B cell (primary cell): ENCODE data around the gene TMEM53.

Experiments used
- CTCF ChIP-seq: fragments of 200-600 bp; IDR thresholded peaks from one replicate; pipeline ENCODE4 v1.8.0; 2022; ENCODE audit warnings: antibody characterized with exemption, mild to moderate bottlenecking
- EZH2 ChIP-seq: IDR thresholded peaks from 2 replicates; pipeline ENCODE4 v1.6.1; 2012; ENCODE audit warnings: borderline replicate concordance, low read depth, mild to moderate bottlenecking, moderate library complexity, low read length; ENCODE audit not compliant: insufficient read depth, poor library complexity, severe bottlenecking

DNA sequence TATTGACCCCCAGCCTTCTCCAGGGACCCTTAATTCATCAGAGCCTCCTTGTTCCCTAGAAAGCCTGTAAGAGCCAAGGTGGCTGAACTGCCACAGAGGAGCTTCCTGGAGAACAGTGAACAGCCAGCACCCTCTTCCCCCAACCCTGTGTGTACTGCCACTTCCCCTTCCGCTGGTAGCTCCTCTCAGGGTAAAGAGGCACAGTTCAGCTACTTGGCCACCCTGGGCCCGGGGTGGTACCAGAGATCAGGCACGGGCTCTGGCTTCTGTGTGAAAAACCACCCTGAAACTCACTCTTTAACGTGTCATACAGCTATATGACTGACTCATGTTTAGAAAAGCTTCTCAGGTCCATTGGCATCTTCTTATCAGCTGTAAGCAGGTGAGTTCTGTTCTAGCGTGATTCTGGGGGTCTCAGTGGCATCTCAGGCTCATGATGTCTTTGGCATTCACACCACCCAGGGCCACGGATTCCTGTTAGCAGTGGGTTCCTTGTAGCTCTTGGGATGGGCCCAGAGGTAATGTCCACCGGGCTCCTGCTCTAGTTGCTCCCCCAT is 22.6 kb upstream of the TMEM53 start:
- no peak for TF ChIP-seq EZH2
- no peak for TF ChIP-seq CTCF
